Fibroblast of villous mesenchyme (primary cell): ENCODE data around the gene SLC51A. TPM values are rescaled to one million over a fixed set of nuclear protein-coding genes. Genes with fewer than 3 reads are reported as not detected.

Experiments used
- DNase-seq: peaks from one replicate; pipeline ENCODE4 v3.0.0-alpha.2; 2010; ENCODE audit warnings: low read depth
- H3K4me3 ChIP-seq: 2 replicates; pipeline ENCODE4 v1.5.1; 2011; ENCODE audit warnings: low read depth, mild to moderate bottlenecking, low read length
- total RNA-seq: library from RNA; depleted of rRNA; stranded (reverse); fragments of >200 nt; gene quantifications from 2 replicates; pipeline ENCODE4 v1.2.3, GENCODE V29; 2012
- TF ChIP-seq, protein P1 (sequence below): IDR thresholded peaks from 2 replicates; pipeline ENCODE4 v1.5.1; 2012; ENCODE audit warnings: low read depth, mild to moderate bottlenecking, low read length; ENCODE audit not compliant: insufficient read depth

SLC51A gene
- total RNA-seq, 1 donor, result not detected

GRCh38 chr3:196251918-196252317, 35.6 kb downstream of the SLC51A start:
- no peak for DNase-seq
- TF ChIP-seq, protein P1, sequence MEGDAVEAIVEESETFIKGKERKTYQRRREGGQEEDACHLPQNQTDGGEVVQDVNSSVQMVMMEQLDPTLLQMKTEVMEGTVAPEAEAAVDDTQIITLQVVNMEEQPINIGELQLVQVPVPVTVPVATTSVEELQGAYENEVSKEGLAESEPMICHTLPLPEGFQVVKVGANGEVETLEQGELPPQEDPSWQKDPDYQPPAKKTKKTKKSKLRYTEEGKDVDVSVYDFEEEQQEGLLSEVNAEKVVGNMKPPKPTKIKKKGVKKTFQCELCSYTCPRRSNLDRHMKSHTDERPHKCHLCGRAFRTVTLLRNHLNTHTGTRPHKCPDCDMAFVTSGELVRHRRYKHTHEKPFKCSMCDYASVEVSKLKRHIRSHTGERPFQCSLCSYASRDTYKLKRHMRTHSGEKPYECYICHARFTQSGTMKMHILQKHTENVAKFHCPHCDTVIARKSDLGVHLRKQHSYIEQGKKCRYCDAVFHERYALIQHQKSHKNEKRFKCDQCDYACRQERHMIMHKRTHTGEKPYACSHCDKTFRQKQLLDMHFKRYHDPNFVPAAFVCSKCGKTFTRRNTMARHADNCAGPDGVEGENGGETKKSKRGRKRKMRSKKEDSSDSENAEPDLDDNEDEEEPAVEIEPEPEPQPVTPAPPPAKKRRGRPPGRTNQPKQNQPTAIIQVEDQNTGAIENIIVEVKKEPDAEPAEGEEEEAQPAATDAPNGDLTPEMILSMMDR, result no peak
- H3K4me3 ChIP-seq, result no peak overlapping the region

DNA sequence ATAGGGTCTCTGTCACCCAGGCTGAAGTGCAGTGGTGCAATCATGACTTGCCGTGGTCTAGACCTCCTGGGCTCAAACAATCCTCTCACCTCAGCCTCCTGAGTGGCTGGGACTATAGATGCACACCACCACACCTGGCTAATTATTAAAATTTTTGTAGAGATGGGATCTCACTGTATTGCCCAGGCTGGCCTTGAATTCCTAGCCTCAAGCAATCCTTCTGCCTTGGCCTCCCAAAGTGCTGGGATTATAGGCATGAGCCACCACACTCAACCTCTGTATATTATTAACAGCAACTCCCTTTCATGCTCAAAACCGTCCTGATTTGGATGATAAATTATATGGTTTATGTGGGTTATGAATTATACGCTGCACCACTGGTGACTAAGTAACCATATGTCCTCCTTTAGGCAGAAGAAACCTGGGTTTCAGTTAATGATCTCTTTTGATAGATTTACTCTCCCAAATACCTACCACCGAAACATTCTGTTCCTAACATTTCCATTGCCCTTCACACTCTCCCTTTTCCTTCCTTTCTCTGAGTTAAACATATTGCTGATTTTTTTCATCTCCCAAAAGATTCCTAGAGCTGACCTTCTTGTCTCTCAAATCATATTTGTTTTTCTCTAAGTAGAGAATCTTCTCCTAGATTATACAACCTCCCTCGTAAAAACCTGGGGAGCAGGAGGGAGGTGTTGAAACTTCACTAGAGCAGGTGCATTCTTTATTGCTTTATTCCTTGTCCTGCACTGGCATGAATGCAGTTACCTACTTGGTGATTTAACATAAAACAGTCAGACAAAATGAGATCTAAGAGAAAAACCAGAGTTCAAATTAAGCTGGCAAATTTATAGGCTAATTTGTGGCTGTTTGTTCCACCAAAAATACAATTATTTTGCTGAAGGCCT, 38.3 kb downstream of the SLC51A start:
- TF ChIP-seq, protein P1, result no peak
- H3K4me3 ChIP-seq, result no peak overlapping the region
- no peak for DNase-seq

GRCh38 chr3:196255776-196256175, 39.4 kb downstream of the SLC51A start:
- TF ChIP-seq, protein P1, result no peak
- no peak for DNase-seq
- no peak overlapping the region for H3K4me3 ChIP-seq

DNA sequence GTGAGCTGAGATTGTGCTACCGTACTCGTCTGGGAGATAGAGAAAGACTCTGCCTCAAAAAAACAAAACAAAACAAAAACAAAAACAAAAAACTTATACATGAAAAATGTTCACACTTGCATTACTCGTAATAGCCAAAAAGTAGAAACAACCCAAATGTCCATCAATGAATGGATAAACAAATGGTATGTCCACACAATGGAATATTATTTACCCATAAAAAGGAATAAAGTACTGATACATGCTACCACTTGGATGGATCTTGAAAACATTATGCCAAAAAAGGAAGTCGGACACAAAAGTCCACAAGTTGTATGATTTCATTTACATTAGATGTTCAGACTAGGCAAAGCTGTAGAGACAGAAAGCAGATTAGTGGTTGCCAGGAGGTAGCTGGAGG, 44.5 kb downstream of the SLC51A start:
- no peak overlapping the region for H3K4me3 ChIP-seq
- TF ChIP-seq, protein P1, result no peak
- DNase-seq, result no peak

DNA sequence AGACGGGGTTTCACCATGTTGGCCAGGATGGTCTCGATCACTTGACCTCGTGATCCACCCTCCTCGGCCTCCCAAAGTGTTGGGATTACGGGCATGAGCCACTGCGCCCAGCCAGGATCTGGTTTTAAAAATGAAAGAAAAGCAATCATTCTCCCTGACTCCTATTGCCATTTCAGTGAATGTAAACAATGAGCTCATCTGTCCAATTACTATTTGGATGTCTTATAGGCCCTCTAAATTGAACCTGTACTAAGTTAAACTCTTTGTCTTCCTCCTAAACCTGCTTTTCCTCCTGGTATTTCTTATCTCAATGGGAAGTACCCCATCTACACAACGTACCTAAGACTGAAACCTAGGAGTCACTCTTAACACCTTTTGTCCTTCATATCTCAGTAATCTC, 47.5 kb downstream of the SLC51A start:
- TF ChIP-seq, protein P1, result no peak
- no peak overlapping the region for H3K4me3 ChIP-seq
- no peak for DNase-seq

GRCh38 chr3:196268284-196269163, 52.2 kb downstream of the SLC51A start:
- TF ChIP-seq, protein P1, result no peak
- peak; percentile 59 for DNase-seq
- no peak overlapping the region for H3K4me3 ChIP-seq
